GM18502 (cell line): ENCODE measurements around the gene SCAPER.
"Not testable (repeated sequence)": the region's sequence is repeated elsewhere in the genome, so short reads cannot be mapped to it uniquely, and the experiment has no call there.

Source experiments
- ATAC-seq: cut with Tn5 transposase; IDR thresholded peaks from one replicate; pipeline ENCODE4 v1.9.1; 2021; ENCODE audit warnings: mild to moderate bottlenecking; ENCODE audit not compliant: unreplicated experiment, poor library complexity

The SCAPER gene

GRCh38 chr15:76864586-76864985, 40.6 kb downstream of the SCAPER start:
- ATAC-seq, result no peak

- ATAC-seq, result no peak
These were observed 41.4 kb downstream of the SCAPER start for GRCh38 chr15:76863693-76864092.

GRCh38 chr15:76863123-76863522, 42.0 kb downstream of the SCAPER start:
- ATAC-seq, result no peak

DNA sequence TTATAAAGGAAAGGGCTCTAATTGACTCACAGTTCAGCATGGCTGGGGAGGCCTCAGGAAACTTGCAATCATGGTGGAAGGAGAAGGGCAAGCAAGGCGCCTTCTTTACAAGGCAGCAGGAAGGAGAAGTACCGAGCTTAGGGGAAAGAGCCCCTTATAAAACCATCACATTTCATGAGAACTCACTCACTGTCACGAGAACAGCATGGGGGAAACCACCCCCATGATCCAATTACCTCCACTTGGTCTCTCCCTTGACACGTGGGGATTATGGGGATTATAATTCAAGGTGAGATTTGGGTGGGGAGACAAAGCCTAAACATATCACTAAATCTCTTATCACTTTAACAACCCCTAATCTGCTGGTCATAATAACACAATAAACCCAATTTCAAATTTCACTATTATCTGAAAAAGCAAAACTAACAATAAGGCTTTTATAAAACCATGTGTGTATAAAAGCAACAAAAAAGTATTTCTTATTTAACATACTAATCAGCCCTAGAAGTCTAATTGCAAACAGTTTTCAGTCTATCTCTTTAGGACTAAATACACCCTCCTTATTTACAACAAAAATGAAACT, 43.2 kb downstream of the SCAPER start:
- ATAC-seq, result no peak

DNA sequence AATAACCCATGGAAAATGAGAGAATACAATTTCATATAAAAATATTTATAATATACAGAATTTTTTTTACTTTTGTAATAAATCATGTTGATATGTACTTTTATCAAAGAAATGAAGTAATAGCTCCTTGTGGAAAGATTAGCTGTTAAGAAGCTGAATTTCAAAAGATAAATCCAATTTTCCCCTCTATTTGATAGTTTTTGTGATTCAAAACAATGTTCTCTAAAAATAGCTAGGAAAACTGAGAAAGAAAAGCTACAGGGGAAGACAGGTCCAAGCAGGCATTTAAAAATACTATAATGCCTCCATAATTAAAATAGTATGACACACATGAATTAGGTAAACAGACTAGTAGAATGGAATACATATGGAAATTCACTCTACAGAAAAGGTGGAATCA, 44.9 kb downstream of the SCAPER start:
- no peak for ATAC-seq

- not testable (repeated sequence) for ATAC-seq
These were observed 54.8 kb downstream of the SCAPER start for GRCh38 chr15:76850367-76850766.

DNA sequence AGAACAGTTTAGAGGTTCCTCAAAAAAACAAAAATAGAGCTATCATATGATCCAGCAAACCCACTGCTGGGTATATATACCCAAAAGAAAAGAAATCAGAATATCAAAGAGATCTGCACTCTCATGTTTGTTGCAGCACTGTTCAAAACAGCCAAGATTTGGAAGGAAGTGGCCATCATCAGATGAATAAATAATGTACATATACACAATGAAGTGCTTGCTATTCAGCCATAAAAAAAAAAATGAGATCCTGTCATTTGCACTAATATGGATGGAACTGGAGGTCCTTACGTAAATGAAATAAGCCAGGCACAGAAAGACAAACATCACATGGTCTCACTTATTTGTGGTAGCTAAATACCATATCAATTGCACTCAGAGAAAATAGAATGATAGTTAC, 58.4 kb downstream of the SCAPER start:
- no peak for ATAC-seq

DNA sequence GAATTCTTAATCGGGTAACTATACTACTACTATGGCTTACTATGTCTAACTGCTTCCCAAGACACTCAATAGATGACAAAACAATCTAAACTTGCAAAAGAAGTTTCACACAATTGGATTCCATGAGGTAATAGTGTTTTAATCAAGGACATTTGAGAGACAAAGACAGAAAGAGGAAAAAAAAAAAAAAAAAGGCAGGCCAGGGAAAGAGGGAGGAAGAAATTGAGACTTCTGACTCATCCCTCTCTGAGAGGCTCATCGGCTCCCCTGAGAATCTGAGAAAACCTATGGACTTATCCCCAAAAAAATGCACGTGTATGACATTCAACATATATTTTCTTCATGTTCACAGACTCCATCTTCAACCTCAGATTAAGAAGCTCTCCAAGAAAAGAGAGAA, 61.0 kb downstream of the SCAPER start:
- no peak for ATAC-seq

- ATAC-seq, result no peak
These were observed 61.9 kb downstream of the SCAPER start for GRCh38 chr15:76843269-76843668.

DNA sequence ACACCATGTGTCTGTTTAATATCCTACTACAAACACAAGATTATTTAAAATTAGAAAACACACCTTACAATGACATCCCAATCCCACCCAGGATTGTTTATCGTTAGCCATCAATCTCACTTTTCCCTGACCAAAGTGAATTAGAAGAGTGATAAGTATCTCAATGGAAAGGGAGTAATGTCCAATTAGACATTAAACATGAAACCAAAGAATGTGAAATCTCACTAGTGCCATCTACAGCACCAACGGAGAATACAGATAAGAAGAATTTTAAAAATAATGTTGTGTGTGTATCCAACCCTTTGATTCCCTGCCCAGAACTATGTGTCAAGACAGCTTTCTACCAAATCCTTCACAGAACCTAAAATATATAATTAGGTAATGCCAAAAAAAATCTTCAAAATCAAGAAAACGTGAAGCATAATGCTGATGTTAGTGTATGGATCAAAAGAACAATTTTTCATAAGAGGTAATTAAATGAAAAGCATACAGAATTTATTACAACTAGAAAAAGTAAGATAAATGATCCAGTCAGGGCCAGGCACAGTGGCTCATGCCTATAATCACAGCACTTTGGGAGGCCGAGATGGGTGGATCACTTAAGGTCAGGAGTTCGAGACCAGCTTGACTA, 64.2 kb downstream of the SCAPER start:
- no peak for ATAC-seq

GRCh38 chr15:76839173-76839572, 66.0 kb downstream of the SCAPER start:
- no peak for ATAC-seq

DNA sequence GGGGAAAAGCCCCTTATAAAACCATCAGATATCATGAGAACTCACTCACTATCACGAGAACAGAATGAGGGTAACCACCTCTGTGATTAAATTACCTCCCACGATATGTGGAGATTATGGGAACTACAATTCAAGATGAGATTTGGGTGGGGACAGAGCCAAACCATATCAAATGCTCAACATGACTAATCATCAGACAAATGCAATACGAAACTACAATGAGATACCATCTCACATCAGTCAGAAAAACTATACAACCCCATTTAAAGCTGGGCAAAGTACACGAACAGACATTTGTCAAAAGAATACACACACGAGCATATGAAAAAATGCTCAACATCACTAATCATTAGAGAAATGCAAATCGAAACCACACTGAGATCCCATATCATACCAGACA, 67.7 kb downstream of the SCAPER start:
- ATAC-seq, result no peak

DNA sequence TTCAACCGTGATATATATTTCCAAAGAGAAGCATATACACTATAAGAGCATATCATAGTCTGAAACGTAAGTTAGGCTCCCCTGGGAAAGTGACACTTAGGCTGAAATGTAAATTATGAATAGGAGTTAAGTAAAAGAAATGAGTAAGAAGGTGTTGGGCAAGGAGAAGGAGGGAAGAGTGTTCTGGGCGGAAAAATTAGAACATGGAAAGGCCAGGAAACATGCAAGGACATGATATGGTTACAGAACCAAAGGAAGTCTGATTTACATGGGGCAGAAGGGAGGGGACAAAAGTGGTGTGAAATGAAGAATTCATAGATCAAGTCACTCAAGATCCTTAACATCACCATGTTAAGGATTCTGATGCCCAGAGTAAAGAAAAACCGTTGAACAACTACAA, 75.2 kb downstream of the SCAPER start:
- no peak for ATAC-seq

DNA sequence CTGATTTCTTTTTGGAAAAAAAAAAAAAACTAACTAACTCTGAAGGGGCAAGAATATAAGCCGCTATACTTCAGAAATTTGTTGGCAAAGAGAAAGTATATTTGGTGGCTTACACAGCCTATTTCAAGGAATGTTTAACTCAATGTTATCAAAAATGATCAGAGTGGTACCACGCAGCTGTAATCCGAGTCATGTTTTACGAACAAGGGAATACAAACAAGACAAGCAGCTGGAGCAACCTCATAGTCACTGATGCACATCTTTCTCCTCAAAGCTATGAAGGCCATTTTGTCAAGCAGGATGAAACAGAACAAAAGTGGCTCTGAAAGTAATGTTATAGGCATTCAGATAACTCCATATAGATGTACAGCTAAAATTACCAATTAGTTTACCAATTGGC, 81.2 kb downstream of the SCAPER start:
- ATAC-seq, result no peak

- ATAC-seq, result no peak
These were observed 81.8 kb downstream of the SCAPER start for GRCh38 chr15:76823303-76823702.

- not testable (repeated sequence) for ATAC-seq
These were observed 86.2 kb downstream of the SCAPER start for GRCh38 chr15:76818926-76819325.

- ATAC-seq, result no peak
These were observed 89.7 kb downstream of the SCAPER start for GRCh38 chr15:76815421-76815820.

- no peak for ATAC-seq
These were observed 92.8 kb downstream of the SCAPER start for GRCh38 chr15:76812381-76812780.

DNA sequence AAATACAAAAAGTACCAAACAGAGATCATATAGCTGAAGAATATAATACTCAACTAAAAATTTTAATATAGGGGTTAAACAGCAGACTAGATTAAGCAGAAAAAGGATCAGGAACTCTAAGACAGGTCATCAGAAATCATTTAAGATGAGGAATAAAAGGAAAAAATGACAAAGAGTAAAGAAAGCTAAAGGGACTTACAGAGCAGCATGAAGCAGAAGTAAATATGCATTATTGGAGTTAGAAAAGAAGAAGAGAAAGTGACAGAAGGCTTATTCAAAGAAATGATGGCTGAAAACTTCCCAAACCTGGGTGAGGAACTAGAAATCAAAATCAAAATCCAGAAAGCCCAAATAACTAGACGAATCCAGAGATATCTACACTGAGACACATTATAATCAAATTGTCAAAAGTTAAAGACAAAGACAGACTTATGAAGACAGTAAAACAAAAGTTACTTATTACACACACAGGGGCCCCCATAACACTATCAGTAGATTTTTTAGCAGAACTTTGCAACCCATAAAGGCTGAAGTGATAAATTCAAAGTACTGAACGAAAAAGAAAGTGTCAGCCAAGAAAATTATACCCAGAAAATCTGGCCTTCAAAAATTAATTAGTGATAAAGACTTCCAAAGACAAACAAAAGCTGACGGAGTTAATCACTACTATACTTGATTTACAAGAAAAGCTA, 95.6 kb downstream of the SCAPER start:
- ATAC-seq, result no peak

- no peak for ATAC-seq
These were observed 102.0 kb downstream of the SCAPER start for GRCh38 chr15:76803049-76803571.

DNA sequence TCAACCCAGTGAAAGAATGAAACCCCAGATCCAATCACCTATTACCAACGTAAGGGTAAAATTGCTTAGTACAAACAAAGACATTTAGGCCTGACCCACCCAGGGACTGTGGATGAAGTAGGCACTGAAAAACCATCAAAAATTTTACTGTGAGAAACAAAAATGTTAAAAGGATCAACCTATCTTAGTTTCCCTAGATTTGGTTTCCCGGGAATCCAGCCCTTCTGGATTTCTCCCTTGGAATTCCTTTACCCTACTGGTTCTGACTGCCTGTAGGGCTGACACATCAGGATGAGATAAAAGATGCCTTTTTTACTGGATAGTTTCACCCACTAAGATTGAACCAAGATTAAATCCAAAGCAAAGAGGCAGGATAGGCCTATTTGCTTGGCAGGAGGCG, 102.7 kb downstream of the SCAPER start:
- ATAC-seq, result no peak

DNA sequence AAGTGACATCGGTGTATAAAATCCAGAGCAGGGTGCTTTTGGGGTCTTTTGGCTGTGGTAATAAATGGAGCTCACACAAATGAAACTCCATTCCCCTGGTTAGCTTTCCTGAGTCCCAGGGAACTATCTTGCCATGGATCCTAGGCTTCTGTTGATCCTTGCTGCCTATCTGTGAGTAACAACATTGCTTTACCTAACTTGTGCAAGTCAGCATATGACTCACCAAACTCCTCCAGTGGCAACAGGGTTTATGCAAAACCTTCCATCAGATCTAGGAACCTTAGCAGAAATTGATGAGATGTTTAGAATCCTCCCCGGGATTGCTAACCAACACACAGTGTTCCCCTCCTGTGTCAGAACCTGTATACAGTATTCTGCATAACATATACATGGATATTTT, 105.4 kb downstream of the SCAPER start:
- no peak for ATAC-seq
